K562 (cell line): ENCODE measurements around the gene PXN. TPM values are rescaled to one million over a fixed set of nuclear protein-coding genes. Genes with fewer than 3 reads are reported as not detected.

Experiments used
- ATAC-seq: fragments of 200-7000 bp; cut with Tn5 transposase; 3 replicates; pipeline ENCODE4 v1.9.1; 2020; ENCODE audit warnings: moderate library complexity
- BruUV-seq: library from RNA; stranded (reverse); fragments of 400-500 nt; replicated peaks from 2 replicates; lab custom pipeline; 2021; lab: Mats Ljungman, UMichigan
- CTCF ChIA-PET: fragments of 300-600 bp; formaldehyde crosslinking; extraction: SDS; loops from one replicate; lab custom pipeline; 2021; ENCODE audit warnings: low intra/inter-chr PET ratio; lab: Yijun Ruan, JAX
- POLR2A ChIA-PET: fragments of 300-600, 350-650 bp; sonication (Branson Sonifier 250); formaldehyde crosslinking; extraction: SDS; loops from one replicate; lab custom pipeline; 2021; ENCODE audit warnings: antibody characterized with exemption, inconsistent platforms; lab: Yijun Ruan, JAX
- DNase-seq, 4 experiments: peaks; one replicate each; pipeline versions ENCODE4 v3.0.0 to v3.0.0-alpha.2; 2011 to 2018; ENCODE audit warnings: low spot score in 3 of 4, mixed read lengths in 3 of 4; ENCODE audit errors: extremely low read depth in 1 of 4
- FAIRE-seq: peaks from 2 replicates; lab custom pipeline; 2011; peaks lifted over from hg19 to GRCh38; lab: Jason Lieb, UNC
- H2AFZ ChIP-seq: 2 replicates; pipeline ENCODE4 v1.6.0; 2011; ENCODE audit warnings: low read depth, low read length, control low read depth, inconsistent platforms
- H3K27ac ChIP-seq: fragments of 200-600 bp; 3 replicates; pipeline ENCODE4 v1.8.0; 2011; ENCODE audit warnings: low read depth, mild to moderate bottlenecking, control low read depth, inconsistent platforms, low read length, moderate library complexity, mixed read lengths; ENCODE audit errors: extremely low read depth
- H3K27me3 ChIP-seq, 2 experiments: fragments of 300-600 bp in 1 of 2; 2 replicates in 1 of 2; 3 replicates in 1 of 2; pipeline versions ENCODE4 v1.6.0 to v1.8.0; 2011; ENCODE audit warnings: inconsistent platforms in 2 of 2, low read length in 2 of 2, mild to moderate bottlenecking in 1 of 2, mixed read lengths in 1 of 2, moderate library complexity in 1 of 2; ENCODE audit not compliant: control insufficient read depth in 2 of 2, insufficient read depth in 2 of 2
- H3K36me3 ChIP-seq: fragments of 300-600 bp; 3 replicates; pipeline ENCODE4 v1.8.0; 2011; ENCODE audit warnings: mild to moderate bottlenecking, low read length, inconsistent platforms; ENCODE audit not compliant: control insufficient read depth, insufficient read depth
- H3K4me1 ChIP-seq, 2 experiments: fragments of 200-600 bp in 1 of 2; replicated peaks in 1 of 2; 2 replicates in 1 of 2; 3 replicates in 1 of 2; pipeline versions ENCODE4 v1.5.1 to v1.8.0; 2011; ENCODE audit warnings: inconsistent platforms in 2 of 2, low read length in 2 of 2, mild to moderate bottlenecking in 1 of 2, mixed read lengths in 1 of 2, moderate library complexity in 1 of 2; ENCODE audit not compliant: control insufficient read depth in 2 of 2, insufficient read depth in 2 of 2
- H3K4me2 ChIP-seq: 2 replicates; pipeline ENCODE4 v1.6.1; 2011; ENCODE audit warnings: low read length, control low read depth, inconsistent platforms, mixed read lengths; ENCODE audit not compliant: insufficient read depth
- H3K4me3 ChIP-seq: fragments of 200-600 bp; sonication (generic), shearing (Covaris generic); 2 replicates; pipeline ENCODE4 v1.5.1; 2016; ENCODE audit warnings: control low read depth, inconsistent platforms
- H3K79me2 ChIP-seq: fragments of 200-600 bp; 3 replicates; pipeline ENCODE4 v1.8.0; 2011; ENCODE audit warnings: low read length, inconsistent platforms; ENCODE audit not compliant: control insufficient read depth, insufficient read depth
- H3K9ac ChIP-seq, 2 experiments: 2 replicates each; pipeline versions ENCODE4 v1.6.0 to v1.6.1; 2011; ENCODE audit warnings: low read depth in 2 of 2, low read length in 2 of 2, control low read depth in 1 of 2, inconsistent platforms in 1 of 2, mild to moderate bottlenecking in 1 of 2, mixed read lengths in 1 of 2; ENCODE audit not compliant: insufficient read depth in 1 of 2
- H3K9me1 ChIP-seq: one replicate; pipeline ENCODE4 v1.6.0; 2011; ENCODE audit warnings: inconsistent platforms, mild to moderate bottlenecking, low read length, moderate library complexity; ENCODE audit not compliant: control insufficient read depth, insufficient read depth
- H3K9me3 ChIP-seq: replicated peaks from 2 replicates; pipeline ENCODE4 v1.5.1; 2011; ENCODE audit warnings: low read depth, low read length, inconsistent platforms; ENCODE audit not compliant: control insufficient read depth, insufficient read depth
- H4K20me1 ChIP-seq: replicated peaks from 2 replicates; pipeline ENCODE4 v1.6.1; 2011; ENCODE audit warnings: low read length, inconsistent platforms, mixed read lengths; ENCODE audit not compliant: control insufficient read depth, insufficient read depth
- HNRNPL ChIP-seq: fragments of 200-400 bp; formaldehyde crosslinking; IDR thresholded peaks from 2 replicates; pipeline ENCODE4 v1.6.1; 2017; ENCODE audit warnings: low read depth, mild to moderate bottlenecking, low read length
- KDM1A ChIP-seq, 2 experiments: fragments of 450-650 bp; IDR thresholded peaks; 2 replicates each; pipeline ENCODE4 v1.6.1; 2016; ENCODE audit warnings: mild to moderate bottlenecking in 2 of 2
- PCBP1 ChIP-seq: fragments of 200-400 bp; formaldehyde crosslinking; IDR thresholded peaks from 2 replicates; pipeline ENCODE4 v1.6.1; 2018; ENCODE audit warnings: mild to moderate bottlenecking, low read depth, low read length; ENCODE audit not compliant: poor library complexity, severe bottlenecking
- TRIM28 ChIP-seq: fragments of 450-650 bp; IDR thresholded peaks from 2 replicates; pipeline ENCODE4 v1.6.1; 2017
- ZNF134 ChIP-seq: fragments of 250-450 bp; sonication (Bioruptor Pico); conservative IDR thresholded peaks from 2 replicates; pipeline ENCODE4 v1.4.0; 2020
- WGBS: fragments of 100-300 bp; shearing (Covaris generic); methylation state at CpG from one replicate; pipeline ENCODE4 v1.1.6; 2016; ENCODE audit warnings: low coverage, mixed read lengths; ENCODE audit not compliant: insufficient coverage; ENCODE audit errors: missing lambda C conversion rate; 5-methylcytosine and 5-hydroxymethylcytosine counted together
- in situ Hi-C: fragments of 300-500 bp; cut with MboI; formaldehyde crosslinking; loops from 4 replicates; pipeline ENCODE4 v1.15.0; 2018; ENCODE audit warnings: inconsistent platforms, mixed read lengths
- intact Hi-C: fragments of 100-400 bp; cut with micrococcal nuclease; formaldehyde crosslinking; loops from 2 replicates; pipeline ENCODE4 v1.14.2; 2022
- polyA plus RNA-seq, 8 experiments: library from polyadenylated mRNA; depleted of rRNA in 4 of 8; stranded (reverse) in 5 of 8; unstranded in 3 of 8; fragments of >200 nt; fragmentation: Nextera tagmentation in 2 of 8; fragmentation: Illumina TruSeq in 1 of 8; extraction: Ambion mirVana in 2 of 8; extraction: Trizol in 1 of 8; gene quantifications; 2 replicates each; pipeline versions ENCODE4 v1.2.1 to v1.2.3, GENCODE V29; 2011 to 2014; ENCODE audit warnings: inconsistent platforms in 1 of 8, missing spikeins in 1 of 8
- total RNA-seq, 7 experiments: library from RNA; depleted of rRNA in 6 of 7; stranded (reverse); fragments of >200 nt in 6 of 7; fragmentation: Illumina TruSeq in 2 of 7; extraction: Trizol in 2 of 7; gene quantifications; 2 replicates each; pipeline versions ENCODE4 v1.2.1 to v1.2.3, GENCODE V29; 2011 to 2021; ENCODE audit warnings: low replicate concordance in 1 of 7
- TF ChIP-seq, protein P1 (sequence below): fragments of 200-800 bp; sonication (Bioruptor generic); IDR thresholded peaks from 2 replicates; pipeline ENCODE4 v1.6.1; 2017; ENCODE audit warnings: missing genetic modification characterization, missing compliant biosample characterization

The PXN gene
- total and polyA plus RNA-seq, 9 of the 15 experiments (the other 6 are each of a cell fraction or from before 2014, with no cell fraction given) = 4.0 to 74.1 (median 18.6) TPM

DNA sequence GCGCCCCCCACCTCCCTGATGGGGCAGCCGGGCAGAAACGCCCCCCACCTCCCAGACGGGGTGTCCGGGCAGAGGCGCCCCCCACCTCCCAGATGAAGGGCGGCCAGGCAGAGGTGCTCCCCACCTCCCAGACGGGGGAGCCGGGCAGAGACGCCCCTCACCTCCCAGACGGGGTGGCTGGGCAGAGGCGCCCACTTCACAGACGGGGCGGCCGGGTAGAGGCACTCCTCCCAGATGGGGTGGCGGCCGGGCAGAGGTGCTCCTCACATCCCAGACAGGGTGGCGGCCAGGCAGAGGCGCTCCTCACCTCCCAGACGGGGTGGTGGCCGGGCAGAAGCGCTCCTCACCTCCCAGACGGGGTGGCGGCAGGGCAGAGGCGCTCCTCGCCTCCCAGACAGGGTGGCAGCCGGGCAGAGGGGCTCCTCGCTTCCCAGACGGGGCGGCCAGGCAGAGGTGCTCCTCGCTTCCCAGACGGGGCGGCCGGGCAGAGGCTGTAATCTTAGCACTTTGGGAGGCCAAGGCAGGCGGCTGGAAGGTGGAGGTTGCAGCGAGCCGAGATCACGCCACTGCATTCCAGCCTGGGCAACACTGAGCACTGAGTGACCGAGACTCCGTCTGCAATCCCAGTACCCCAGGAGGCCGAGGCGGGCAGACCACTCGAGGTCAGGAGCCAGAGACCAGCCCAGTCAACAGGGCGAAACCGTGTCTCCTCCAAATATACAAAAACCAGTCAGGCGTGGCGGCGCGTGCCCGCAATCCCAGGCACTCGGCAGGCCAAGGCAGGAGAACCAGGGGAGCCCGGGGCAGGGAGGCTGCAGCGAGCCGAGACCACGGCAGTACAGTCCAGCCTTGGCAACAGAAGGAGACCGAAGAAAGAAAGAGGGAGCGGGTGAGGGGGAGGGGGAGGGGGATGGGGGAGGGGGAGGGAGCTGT, 12.9 kb upstream of the PXN start:
- no peaks in the 10 kb centered on the region for H3K79me2 ChIP-seq
- POLR2A ChIA-PET = interaction anchor here (0.6 to 6.7 kb wide), 2 partner anchors 13 to 118 kb away, joined by 4 to 102 read pairs; partner anchors contain the start of genes RNU4-1 and RNU4-2
- H3K4me2 ChIP-seq = no peak overlapping the region
- H2AFZ ChIP-seq = no peak overlapping the region
- no peaks in the 10 kb centered on the region for H3K9me3 ChIP-seq
- intact Hi-C loops (no loop called here), in situ Hi-C loops (no loop called here)
- WGBS = 75% methylated on average over 26 of the region's 57 CpGs
- H3K9ac ChIP-seq = no peak overlapping the region; a peak in 1 of 4 replicates
- no peaks in the 10 kb centered on the region for H3K9me1 ChIP-seq
- DNase-seq (no peak), ATAC-seq (no peak), FAIRE-seq (no peak)
- H3K4me3 ChIP-seq = no peak overlapping the region
- no peaks in the 10 kb centered on the region for H3K36me3 ChIP-seq
- H4K20me1 ChIP-seq = no peaks in the 10 kb centered on the region
- CTCF ChIA-PET = no interaction called here
- no peaks in the 10 kb centered on the region for H3K27me3 ChIP-seq
- no TSS peak for BruUV-seq
- H3K27ac ChIP-seq = no peak overlapping the region
- TF ChIP-seq, protein P1, sequence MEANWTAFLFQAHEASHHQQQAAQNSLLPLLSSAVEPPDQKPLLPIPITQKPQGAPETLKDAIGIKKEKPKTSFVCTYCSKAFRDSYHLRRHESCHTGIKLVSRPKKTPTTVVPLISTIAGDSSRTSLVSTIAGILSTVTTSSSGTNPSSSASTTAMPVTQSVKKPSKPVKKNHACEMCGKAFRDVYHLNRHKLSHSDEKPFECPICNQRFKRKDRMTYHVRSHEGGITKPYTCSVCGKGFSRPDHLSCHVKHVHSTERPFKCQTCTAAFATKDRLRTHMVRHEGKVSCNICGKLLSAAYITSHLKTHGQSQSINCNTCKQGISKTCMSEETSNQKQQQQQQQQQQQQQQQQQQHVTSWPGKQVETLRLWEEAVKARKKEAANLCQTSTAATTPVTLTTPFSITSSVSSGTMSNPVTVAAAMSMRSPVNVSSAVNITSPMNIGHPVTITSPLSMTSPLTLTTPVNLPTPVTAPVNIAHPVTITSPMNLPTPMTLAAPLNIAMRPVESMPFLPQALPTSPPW = no peak
- TF ChIP-seq HNRNPL (peak; percentile 37; the same call in 1 of the 2 replicates), TRIM28 (no peak), KDM1A (IDR thresholded peaks at IDR 0.05) (peak in 1 of 2 experiments; percentile 67; a peak in 1 of 4 replicates), ZNF134 (no peak), PCBP1 (peak; percentile 34)
- peaks cover 0 to 26% of the 10 kb centered on the region in 2 experiments; a peak in 3 of 5 replicates for H3K4me1 ChIP-seq
